ENCODE results near the gene RANGAP1. TPM values are rescaled to one million over a fixed set of nuclear protein-coding genes. Genes with fewer than 3 reads are reported as not detected.
A peak's percentile ranks its signal among the peaks of the same experiment; 100 is the strongest.

RANGAP1 gene
- total RNA-seq, 1 donor from 2014 or later = 80.8 TPM

- Mint-ChIP-seq H3K36me3 (ENCODE audit: unreplicated experiment) (no peaks in the 10 kb centered on the region), H3K4me1 (ENCODE audit: low read depth, unreplicated experiment) (no peaks in the 10 kb centered on the region), H3K4me3 (ENCODE audit: unreplicated experiment) (no peak overlapping the region), H3K9me3 (ENCODE audit: unreplicated experiment) (peaks cover 6% of the 10 kb centered on the region), H3K27me3 (ENCODE audit: unreplicated experiment) (no peaks in the 10 kb centered on the region), H3K27ac (ENCODE audit: unreplicated experiment) (no peak overlapping the region)
- TF ChIP-seq CTCF (IDR thresholded peaks at IDR 0.05; ENCODE audit: partially characterized antibody, unreplicated experiment) = no peak
- no peak for DNase-seq
Observed at GRCh38 chr22:41226723-41227655, 59.0 kb downstream of the RANGAP1 start.

GRCh38 chr22:41223535-41223934, 62.5 kb downstream of the RANGAP1 start:
- H3K4me3 Mint-ChIP-seq (ENCODE audit: unreplicated experiment) = no peak overlapping the region
- H3K4me1 Mint-ChIP-seq (ENCODE audit: low read depth, unreplicated experiment) = peaks cover 3% of the 10 kb centered on the region
- H3K27me3 Mint-ChIP-seq (ENCODE audit: unreplicated experiment) = peaks cover 3% of the 10 kb centered on the region
- no peak overlapping the region for H3K27ac Mint-ChIP-seq (ENCODE audit: unreplicated experiment)
- DNase-seq = no peak
- H3K9me3 Mint-ChIP-seq (ENCODE audit: unreplicated experiment) = peaks cover 1% of the 10 kb centered on the region
- no peak for TF ChIP-seq CTCF (IDR thresholded peaks at IDR 0.05; ENCODE audit: partially characterized antibody, unreplicated experiment)
- H3K36me3 Mint-ChIP-seq (ENCODE audit: unreplicated experiment) = peaks cover 3% of the 10 kb centered on the region

- Mint-ChIP-seq H3K4me3 (ENCODE audit: unreplicated experiment) (no peak overlapping the region), H3K9me3 (ENCODE audit: unreplicated experiment) (peaks cover 1% of the 10 kb centered on the region), H3K4me1 (ENCODE audit: low read depth, unreplicated experiment) (peaks cover 3% of the 10 kb centered on the region), H3K27me3 (ENCODE audit: unreplicated experiment) (peaks cover 3% of the 10 kb centered on the region), H3K36me3 (ENCODE audit: unreplicated experiment) (peaks cover 3% of the 10 kb centered on the region), H3K27ac (ENCODE audit: unreplicated experiment) (no peak overlapping the region)
- TF ChIP-seq CTCF (IDR thresholded peaks at IDR 0.05; ENCODE audit: partially characterized antibody, unreplicated experiment) = no peak
- DNase-seq = no peak
Observed at GRCh38 chr22:41222846-41223507, 63.0 kb downstream of the RANGAP1 start.

- no peak for TF ChIP-seq CTCF (IDR thresholded peaks at IDR 0.05; ENCODE audit: partially characterized antibody, unreplicated experiment)
- peaks cover 13% of the 10 kb centered on the region for H3K4me1 Mint-ChIP-seq (ENCODE audit: low read depth, unreplicated experiment)
- peak overlapping the region; percentile 85 for H3K27ac Mint-ChIP-seq (ENCODE audit: unreplicated experiment)
- peaks cover 3% of the 10 kb centered on the region for H3K9me3 Mint-ChIP-seq (ENCODE audit: unreplicated experiment)
- H3K36me3 Mint-ChIP-seq (ENCODE audit: unreplicated experiment) = peaks cover 15% of the 10 kb centered on the region
- peak; percentile 59 for DNase-seq
- H3K27me3 Mint-ChIP-seq (ENCODE audit: unreplicated experiment) = peaks cover 4% of the 10 kb centered on the region
- H3K4me3 Mint-ChIP-seq (ENCODE audit: unreplicated experiment) = peak overlapping the region; percentile 4
Observed at GRCh38 chr22:41217553-41218157, 68.3 kb downstream of the RANGAP1 start.
